HG03175 (cell line): ENCODE data around the gene RNF144B.

Source experiments
- ATAC-seq: cut with Tn5 transposase; IDR thresholded peaks from one replicate; pipeline ENCODE4 v1.9.1; 2021; ENCODE audit warnings: mild to moderate bottlenecking, moderate library complexity; ENCODE audit not compliant: unreplicated experiment

The RNF144B gene

DNA sequence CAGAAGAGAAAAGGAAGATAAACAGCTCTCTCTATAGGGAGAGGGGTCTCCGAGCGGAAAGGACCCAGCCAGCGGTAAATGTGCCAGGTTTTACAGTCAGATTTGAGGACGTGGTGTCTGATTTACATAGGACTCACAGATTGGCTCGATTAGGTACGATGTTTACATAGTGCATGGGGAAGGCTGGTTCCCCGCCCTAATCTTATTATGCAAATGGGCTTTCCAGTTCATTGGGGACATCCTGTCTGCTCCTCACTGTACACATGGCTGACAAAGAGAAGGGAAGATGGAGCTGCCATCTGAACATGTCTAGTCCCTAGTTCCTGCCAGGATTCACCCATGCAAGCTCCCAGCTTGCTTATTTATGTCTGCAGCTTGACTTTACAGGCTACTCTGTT, 119.9 kb downstream of the RNF144B start:
- no peak for ATAC-seq

DNA sequence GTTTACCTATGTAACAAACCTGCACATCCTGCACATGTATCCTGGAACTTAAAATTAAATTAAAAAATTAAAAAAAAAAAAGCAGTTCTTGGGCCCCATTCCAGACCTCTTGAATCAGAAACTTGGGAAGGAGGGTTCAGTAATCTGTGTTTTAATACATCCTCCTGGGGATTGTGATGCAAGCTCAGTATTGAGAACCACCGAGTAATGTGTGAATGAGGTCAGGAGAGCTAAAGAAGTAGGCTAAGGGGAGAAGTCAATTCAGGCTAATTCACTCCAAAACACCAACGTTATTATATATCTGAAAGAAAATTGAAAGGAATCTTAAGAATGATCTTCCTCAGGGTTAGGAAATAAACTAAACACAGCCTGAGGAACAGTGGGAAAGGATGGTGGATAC, 120.4 kb downstream of the RNF144B start:
- no peak for ATAC-seq

DNA sequence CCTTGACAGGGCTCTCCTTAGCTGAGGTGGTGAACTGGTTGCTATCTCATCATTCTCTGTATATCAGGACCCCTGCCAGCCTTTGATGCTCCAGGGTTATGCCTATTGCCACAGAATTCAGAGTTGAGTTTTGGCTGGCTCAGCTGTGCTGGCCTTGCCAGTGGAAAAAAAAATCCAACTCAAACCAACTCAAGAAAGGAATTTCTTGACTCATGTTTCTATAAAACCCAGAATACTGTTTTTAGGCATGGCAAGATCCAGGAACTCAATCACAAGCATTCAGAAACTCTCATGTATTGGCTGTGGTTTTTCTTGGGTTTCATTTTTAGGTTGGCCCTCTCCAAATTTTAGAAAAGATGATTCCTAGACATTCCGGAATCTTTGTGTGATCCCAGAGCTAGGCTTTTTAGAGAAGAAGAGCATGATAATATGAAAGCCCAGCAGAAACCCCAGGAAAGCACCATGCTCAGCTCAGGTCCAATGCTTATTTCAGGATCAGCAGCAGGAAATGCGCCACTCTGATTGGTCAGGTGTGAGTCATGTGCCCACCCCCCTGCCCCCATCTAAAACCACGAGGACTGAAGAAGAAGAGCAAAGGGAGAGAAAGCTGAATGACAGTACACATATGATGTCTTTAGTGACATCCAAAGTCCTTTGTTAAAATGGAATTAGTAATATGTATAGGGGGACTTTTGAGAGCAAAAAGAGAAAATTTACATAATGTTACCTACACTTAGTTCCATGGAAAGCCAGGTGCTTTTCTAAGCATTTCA, 122.9 kb downstream of the RNF144B start:
- no peak for ATAC-seq

DNA sequence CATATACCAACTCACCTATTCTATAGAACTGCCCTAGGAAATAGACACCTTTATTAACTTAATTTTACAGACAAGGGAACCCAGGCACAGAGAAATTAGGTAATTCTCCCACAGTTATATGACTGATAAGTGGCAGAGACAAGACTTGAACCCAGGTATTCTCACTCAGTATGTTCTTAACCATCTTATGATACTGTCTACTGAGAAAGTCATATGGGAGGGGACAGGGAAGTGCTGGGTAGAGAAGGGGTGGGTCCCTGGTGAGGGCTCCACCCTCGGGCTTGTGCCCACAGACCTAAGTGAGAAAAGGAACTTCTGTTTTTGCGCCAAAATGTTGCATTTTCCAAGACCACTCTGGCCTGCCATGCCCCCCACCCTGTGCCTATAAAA, 123.5 kb downstream of the RNF144B start:
- ATAC-seq: no peak

DNA sequence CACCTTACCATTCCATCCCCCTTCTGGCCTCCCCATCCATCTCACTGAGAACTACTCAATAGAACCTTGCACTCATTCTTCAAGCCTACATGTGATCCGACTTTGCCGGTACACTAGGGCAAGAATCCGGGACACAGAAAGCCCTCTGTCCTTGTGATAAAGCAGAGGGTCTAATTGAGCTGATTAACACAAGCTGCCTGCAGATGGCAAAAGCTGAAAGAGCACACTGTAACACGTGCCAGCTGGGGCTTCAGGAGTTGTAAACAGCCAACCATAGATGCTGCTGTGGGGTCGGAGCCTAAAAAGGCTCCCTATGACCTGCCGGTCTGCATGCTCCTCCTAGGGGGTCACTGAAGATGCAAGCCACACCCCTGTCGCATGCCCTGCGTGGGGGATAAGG, 124.1 kb downstream of the RNF144B start:
- ATAC-seq: no peak

DNA sequence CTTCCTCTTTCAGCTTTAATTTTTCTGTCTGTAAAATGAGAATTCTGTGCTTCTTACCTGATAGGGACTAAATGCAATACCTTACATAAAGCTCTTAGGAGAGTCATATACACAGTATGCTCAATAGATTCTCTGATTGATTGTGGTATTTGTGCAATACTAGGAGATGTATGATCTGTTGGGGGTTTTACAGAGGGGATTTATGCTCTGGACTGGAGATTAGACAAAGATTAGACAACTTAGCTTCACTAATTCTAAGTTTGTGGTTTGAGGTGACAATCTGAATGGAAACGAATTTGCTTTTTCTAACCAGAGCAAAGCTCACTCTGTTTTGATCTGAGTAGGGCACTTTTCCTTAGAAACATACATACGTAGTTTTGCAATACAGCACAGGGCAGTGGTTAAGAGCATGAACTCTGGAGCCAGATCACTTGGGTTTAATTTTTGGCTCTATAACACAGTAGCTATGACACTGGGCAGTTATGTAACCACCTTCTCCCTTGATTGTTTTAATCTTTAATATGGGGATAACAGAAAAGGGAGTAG, 126.2 kb downstream of the RNF144B start:
- ATAC-seq: no peak

DNA sequence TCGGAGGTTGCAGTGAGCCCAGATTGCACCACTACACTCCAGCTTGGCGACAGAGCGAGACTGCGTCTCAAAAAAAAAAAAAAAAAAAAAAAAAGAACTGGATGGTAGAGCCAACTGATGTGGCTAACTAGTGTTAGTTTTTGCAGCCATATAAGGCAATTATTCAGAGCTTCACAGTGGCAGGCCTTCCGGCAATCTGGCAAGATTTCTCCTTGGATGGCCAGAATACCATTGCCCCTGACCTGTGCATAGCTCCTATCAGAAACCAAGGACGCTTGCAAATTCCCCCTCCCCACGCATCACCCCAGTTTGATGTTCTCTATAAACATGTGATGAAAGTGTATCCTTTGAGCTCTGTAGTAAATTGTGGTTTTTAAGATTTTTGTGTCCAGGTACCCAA, 127.0 kb downstream of the RNF144B start:
- ATAC-seq: no peak

DNA sequence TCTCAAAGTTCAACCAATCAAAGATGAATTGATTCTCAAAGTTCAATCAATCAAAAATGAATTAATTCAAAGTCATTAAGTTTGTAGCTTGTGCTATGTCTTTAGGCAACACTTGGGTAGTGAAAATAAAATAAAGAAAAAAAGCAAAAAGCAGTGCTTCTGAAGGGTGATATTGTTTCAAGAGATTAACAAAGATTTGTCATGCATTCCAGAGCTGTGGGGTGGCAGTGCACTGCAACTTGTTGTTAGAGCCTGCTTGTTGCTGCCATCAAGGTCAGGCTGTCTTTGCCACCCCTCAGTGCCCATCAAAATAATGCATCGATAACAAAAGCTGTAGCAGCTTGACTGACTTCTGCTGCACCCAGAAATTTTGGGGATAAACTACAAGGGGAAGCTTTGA, 128.6 kb downstream of the RNF144B start:
- ATAC-seq: no peak
